ENCODE measurements around the gene XYLT1.

DNA sequence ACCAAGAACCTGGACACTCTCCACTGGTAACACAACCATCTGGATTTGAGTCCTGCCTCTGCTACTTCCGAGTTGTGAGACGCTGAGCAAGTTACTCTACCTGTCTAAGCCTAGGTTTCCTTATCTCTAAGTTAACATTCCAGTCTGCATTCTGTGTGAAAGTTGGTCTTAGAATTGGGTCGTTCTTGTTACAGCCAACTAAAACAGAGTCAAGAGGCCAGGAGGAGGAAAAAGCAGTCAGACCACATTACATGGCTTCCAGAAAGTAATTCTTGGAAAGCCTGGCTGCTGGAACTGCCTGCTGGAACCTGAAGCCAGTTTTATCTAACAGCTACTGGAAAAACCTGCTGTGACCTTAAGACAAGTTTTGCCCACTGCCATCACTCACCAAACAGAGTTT is 38.4 kb upstream of the XYLT1 start:
- TF ChIP-seq, protein P1, sequence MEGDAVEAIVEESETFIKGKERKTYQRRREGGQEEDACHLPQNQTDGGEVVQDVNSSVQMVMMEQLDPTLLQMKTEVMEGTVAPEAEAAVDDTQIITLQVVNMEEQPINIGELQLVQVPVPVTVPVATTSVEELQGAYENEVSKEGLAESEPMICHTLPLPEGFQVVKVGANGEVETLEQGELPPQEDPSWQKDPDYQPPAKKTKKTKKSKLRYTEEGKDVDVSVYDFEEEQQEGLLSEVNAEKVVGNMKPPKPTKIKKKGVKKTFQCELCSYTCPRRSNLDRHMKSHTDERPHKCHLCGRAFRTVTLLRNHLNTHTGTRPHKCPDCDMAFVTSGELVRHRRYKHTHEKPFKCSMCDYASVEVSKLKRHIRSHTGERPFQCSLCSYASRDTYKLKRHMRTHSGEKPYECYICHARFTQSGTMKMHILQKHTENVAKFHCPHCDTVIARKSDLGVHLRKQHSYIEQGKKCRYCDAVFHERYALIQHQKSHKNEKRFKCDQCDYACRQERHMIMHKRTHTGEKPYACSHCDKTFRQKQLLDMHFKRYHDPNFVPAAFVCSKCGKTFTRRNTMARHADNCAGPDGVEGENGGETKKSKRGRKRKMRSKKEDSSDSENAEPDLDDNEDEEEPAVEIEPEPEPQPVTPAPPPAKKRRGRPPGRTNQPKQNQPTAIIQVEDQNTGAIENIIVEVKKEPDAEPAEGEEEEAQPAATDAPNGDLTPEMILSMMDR (IDR thresholded peaks at IDR 0.05; ENCODE audit: low read depth, low read length, poor library complexity, severe bottlenecking): no peak
- no peak for TF ChIP-seq EZH2phosphoT487 (IDR thresholded peaks at IDR 0.05; ENCODE audit: borderline replicate concordance, low read length)

Measured in DOHH2 (cell line).